B cell (primary cell): ENCODE measurements around the gene FAM200A. TPM values are rescaled to one million over a fixed set of nuclear protein-coding genes. Genes with fewer than 3 reads are reported as not detected.

ENCODE experiments used
- ATAC-seq: fragments of 200-7000 bp; cut with Tn5 transposase; one replicate; pipeline ENCODE4 v1.10.0; 2021; ENCODE audit warnings: low read depth, mild to moderate bottlenecking, moderate number of reproducible peaks, moderate library complexity
- CTCF ChIA-PET: fragments of 350-600 bp; sonication (Branson Sonifier 250); formaldehyde crosslinking; loops from one replicate; lab custom pipeline; 2021; ENCODE audit warnings: antibody characterized with exemption, inconsistent platforms; lab: Charles Lee
- POLR2A ChIA-PET: fragments of 350-600 bp; sonication (Branson Sonifier 250); formaldehyde crosslinking; loops from one replicate; lab custom pipeline; 2021; ENCODE audit warnings: antibody characterized with exemption; lab: Charles Lee
- DNase-seq: peaks from one replicate; pipeline ENCODE4 v3.0.0; 2013
- H2AFZ ChIP-seq: 2 replicates; pipeline ENCODE4 v1.6.1; 2012; ENCODE audit warnings: mild to moderate bottlenecking, low read depth, low read length; ENCODE audit not compliant: insufficient read depth, poor library complexity, severe bottlenecking
- H3K27ac ChIP-seq, 2 donors: 1 replicate in 1 of 2; 2 replicates in 1 of 2; pipeline ENCODE4 v1.5.1; 2012 to 2013; ENCODE audit warnings: low read length in 2 of 2, mild to moderate bottlenecking in 2 of 2, moderate library complexity in 1 of 2
- H3K27me3 ChIP-seq, 4 experiments: fragments of 200-600 bp in 1 of 4; sonication (generic) in 1 of 4; replicated peaks in 1 of 4; 1 replicate in 2 of 4; 2 replicates in 2 of 4; pipeline versions ENCODE4 v1.6.1 to v1.7.0; 2013 to 2016; ENCODE audit warnings: low read length in 3 of 4, mild to moderate bottlenecking in 2 of 4, mixed read lengths in 1 of 4, moderate library complexity in 1 of 4; ENCODE audit not compliant: insufficient read depth in 4 of 4, control insufficient read depth in 3 of 4; ENCODE audit errors: control extremely low read depth in 1 of 4
- H3K36me3 ChIP-seq, 2 experiments: replicated peaks in 1 of 2; 1 replicate in 1 of 2; 2 replicates in 1 of 2; pipeline versions ENCODE4 v1.6.1 to v1.7.1; 2013; ENCODE audit warnings: low read length in 1 of 2; ENCODE audit not compliant: insufficient read depth in 2 of 2, control insufficient read depth in 1 of 2; ENCODE audit errors: control extremely low read depth in 1 of 2, extremely low read depth in 1 of 2
- H3K4me1 ChIP-seq, 2 donors: fragments of 200-600 bp in 1 of 2; sonication (generic) in 1 of 2; 1 replicate in 1 of 2; 2 replicates in 1 of 2; pipeline versions ENCODE4 v1.5.1 to v1.6.1; 2013 to 2017; ENCODE audit warnings: low read length in 2 of 2; ENCODE audit not compliant: control insufficient read depth in 2 of 2, insufficient read depth in 2 of 2
- H3K4me2 ChIP-seq: replicated peaks from 2 replicates; pipeline ENCODE3; 2012; ENCODE audit warnings: mild to moderate bottlenecking, low read depth, low read length; ENCODE audit not compliant: poor library complexity, severe bottlenecking
- H3K4me3 ChIP-seq, 5 experiments: fragments of 200-600 bp in 1 of 5; sonication (generic) in 1 of 5; 1 replicate in 3 of 5; 2 replicates in 2 of 5; pipeline versions ENCODE4 v1.5.1 to v1.7.0; 2011 to 2016; ENCODE audit warnings: low read length in 4 of 5, mild to moderate bottlenecking in 4 of 5, low read depth in 2 of 5, control low read depth in 1 of 5, moderate library complexity in 1 of 5; ENCODE audit not compliant: insufficient read depth in 1 of 5; ENCODE audit errors: control extremely low read depth in 1 of 5, extremely low read depth in 1 of 5
- H3K79me2 ChIP-seq: fragments of 200-600 bp; sonication (generic); one replicate; pipeline ENCODE4 v1.6.0; 2016; ENCODE audit warnings: low read length; ENCODE audit not compliant: control insufficient read depth, insufficient read depth
- H3K9ac ChIP-seq: fragments of 200-600 bp; sonication (generic); 2 replicates; pipeline ENCODE4 v1.6.1; 2017; ENCODE audit warnings: mild to moderate bottlenecking, low read length, moderate library complexity
- H3K9me3 ChIP-seq, 3 donors: one replicate each; pipeline versions ENCODE4 v1.6.1 to v1.7.1; 2013; ENCODE audit warnings: low read length in 2 of 3; ENCODE audit not compliant: control insufficient read depth in 2 of 3, insufficient read depth in 1 of 3; ENCODE audit errors: control extremely low read depth in 1 of 3
- H4K20me1 ChIP-seq: 2 replicates; pipeline ENCODE4 v1.6.0; 2012; ENCODE audit warnings: mild to moderate bottlenecking, low read length; ENCODE audit not compliant: insufficient read depth, control insufficient read depth, poor library complexity, severe bottlenecking
- H3K27ac Mint-ChIP-seq: one replicate; pipeline ENCODE4 v1.8.0; 2021; ENCODE audit warnings: mixed read lengths
- H3K27me3 Mint-ChIP-seq: one replicate; pipeline ENCODE4 v1.8.0; 2021; ENCODE audit warnings: mixed read lengths
- H3K4me1 Mint-ChIP-seq: one replicate; pipeline ENCODE4 v1.8.0; 2021; ENCODE audit warnings: mixed read lengths
- H3K4me3 Mint-ChIP-seq: one replicate; pipeline ENCODE4 v1.8.0; 2021; ENCODE audit warnings: mixed read lengths
- H3K9me3 Mint-ChIP-seq: one replicate; pipeline ENCODE4 v1.8.0; 2022; ENCODE audit warnings: mixed read lengths; ENCODE audit not compliant: insufficient read depth
- CTCF ChIP-seq: fragments of 200-600 bp; IDR thresholded peaks from one replicate; pipeline ENCODE4 v1.8.0; 2022; ENCODE audit warnings: antibody characterized with exemption, mild to moderate bottlenecking
- EZH2 ChIP-seq: IDR thresholded peaks from 2 replicates; pipeline ENCODE4 v1.6.1; 2012; ENCODE audit warnings: borderline replicate concordance, low read depth, mild to moderate bottlenecking, moderate library complexity, low read length; ENCODE audit not compliant: insufficient read depth, poor library complexity, severe bottlenecking
- WGBS: methylation state at CpG from one replicate; pipeline ENCODE4 v1.1.5; 2013; ENCODE audit warnings: missing lambda C conversion rate; ENCODE audit not compliant: insufficient coverage; 5-methylcytosine and 5-hydroxymethylcytosine counted together
- intact Hi-C: fragments of 100-400 bp; cut with micrococcal nuclease; formaldehyde crosslinking; loops from one replicate; pipeline ENCODE4 v1.10.0; 2022
- polyA plus RNA-seq: library from polyadenylated mRNA; depleted of rRNA; stranded (reverse); fragments of >200 nt; gene quantifications from 2 replicates; pipeline ENCODE4 v1.2.3, GENCODE V29; 2012
- total RNA-seq, 2 donors: library from RNA; stranded (reverse); fragments of 120-200 nt in 1 of 2; gene quantifications; 1 replicate in 1 of 2; 2 replicates in 1 of 2; pipeline versions ENCODE4 v1.2.3 to v1.2.4, GENCODE V29; 2013 to 2022

Gene FAM200A
- total and polyA plus RNA-seq, 2 donors (not counting 1 experiment from before 2014, with no cell fraction given), result 2.1 to 11.9 TPM

- POLR2A ChIA-PET, result interaction anchor here (0.6 to 2.8 kb wide), 11 partner anchors 21 to 869 kb away, joined by 3 to 33 read pairs (median 6); partner anchors contain the start of genes ARPC1A, BUD31, CPSF4 and PDAP1
- peaks cover 20 to 51% of the 10 kb centered on the region in 2 experiments for H3K36me3 ChIP-seq
- DNase-seq, result no peak
- H3K27me3 ChIP-seq, result no peaks in the 10 kb centered on the region
- Mint-ChIP-seq H3K27ac (peak overlapping the region; percentile 98), H3K4me3 (peak overlapping the region; percentile 98), H3K27me3 (no peaks in the 10 kb centered on the region), H3K9me3 (no peaks in the 10 kb centered on the region), H3K4me1 (peaks cover 47% of the 10 kb centered on the region)
- peaks cover 74% of the 10 kb centered on the region for H3K79me2 ChIP-seq
- H4K20me1 ChIP-seq, result peaks cover 25% of the 10 kb centered on the region
- ATAC-seq, result no peak
- H3K27ac ChIP-seq, result peak overlapping the region; percentile 91 to 98
- WGBS, result 17% methylated on average over 24 of the region's 31 CpGs
- H3K4me1 ChIP-seq, result peaks cover 19 to 25% of the 10 kb centered on the region in 2 donors
- intact Hi-C loops, result loop anchor here (2.0 to 10.0 kb wide), 3 partner anchors 21 to 359 kb away; partner anchors contain the start of genes ARPC1B and TRIM4
- CTCF ChIA-PET, result interaction anchor here (0.6 to 1.3 kb wide), 3 partner anchors 20 to 736 kb away, joined by 3 to 4 read pairs (median 3); partner anchors contain the start of gene ZNF394
- peak overlapping the region; percentile 71 to 97 (median 92) for H3K4me3 ChIP-seq
- H3K9ac ChIP-seq, result peak overlapping the region; percentile 92
- H3K4me2 ChIP-seq, result peak overlapping the region; percentile 96
- H2AFZ ChIP-seq, result peak overlapping the region; percentile 97
- no peak for TF ChIP-seq CTCF
- no peak for TF ChIP-seq EZH2
- no peaks in the 10 kb centered on the region for H3K9me3 ChIP-seq
These were observed 7.4 kb upstream of the FAM200A start for GRCh38 chr7:99559175-99559915.
